ENCODE data around the gene PTP4A2.
"Not testable (repeated sequence)": the region's sequence is repeated elsewhere in the genome, so short reads cannot be mapped to it uniquely, and the experiment has no call there.

PTP4A2 gene

GRCh38 chr1:31923901-31924535 is 14.2 kb downstream of the PTP4A2 start:
- DNase-seq: no peak

GRCh38 chr1:31920956-31921355 is 17.2 kb downstream of the PTP4A2 start:
- DNase-seq: no peak

- DNase-seq: no peak
Measured at GRCh38 chr1:31919591-31919990, 18.6 kb downstream of the PTP4A2 start.

- DNase-seq: no peak
Measured at GRCh38 chr1:31915438-31915837, 22.7 kb downstream of the PTP4A2 start.

- DNase-seq: no peak
Measured at GRCh38 chr1:31913968-31914367, 24.2 kb downstream of the PTP4A2 start.

GRCh38 chr1:31912839-31913239 is 25.3 kb downstream of the PTP4A2 start:
- DNase-seq: no peak

GRCh38 chr1:31911994-31912780 is 26.0 kb downstream of the PTP4A2 start:
- DNase-seq: no peak

- no peak for DNase-seq
Measured at GRCh38 chr1:31910933-31911332, 27.2 kb downstream of the PTP4A2 start.

- no peak for DNase-seq
Measured at GRCh38 chr1:31909691-31910090, 28.5 kb downstream of the PTP4A2 start.

GRCh38 chr1:31906557-31906956 is 31.6 kb downstream of the PTP4A2 start:
- no peak for DNase-seq

GRCh38 chr1:31905681-31906080 is 32.5 kb downstream of the PTP4A2 start:
- DNase-seq: no peak

- DNase-seq: no peak
Measured at GRCh38 chr1:31905093-31905509, 33.1 kb downstream of the PTP4A2 start.

- DNase-seq: no peak
Measured at GRCh38 chr1:31904339-31905092, 33.7 kb downstream of the PTP4A2 start.

- no peak for DNase-seq
Measured at GRCh38 chr1:31902510-31902860, 35.7 kb downstream of the PTP4A2 start.

GRCh38 chr1:31901838-31902509 is 36.2 kb downstream of the PTP4A2 start:
- no peak for DNase-seq

- DNase-seq: no peak
Measured at GRCh38 chr1:31900790-31901189, 37.4 kb downstream of the PTP4A2 start.

GRCh38 chr1:31897526-31898100 is 40.6 kb downstream of the PTP4A2 start:
- DNase-seq: no peak

- not testable (repeated sequence) for DNase-seq
Measured at GRCh38 chr1:31895474-31896198, 42.5 kb downstream of the PTP4A2 start.

GRCh38 chr1:31891280-31891679 is 46.9 kb downstream of the PTP4A2 start:
- DNase-seq: peak; percentile 47

- DNase-seq: no peak
Measured at GRCh38 chr1:31888291-31888690, 49.9 kb downstream of the PTP4A2 start.

GRCh38 chr1:31886866-31887265 is 51.3 kb downstream of the PTP4A2 start:
- no peak for DNase-seq

GRCh38 chr1:31885851-31886250 is 52.3 kb downstream of the PTP4A2 start:
- no peak for DNase-seq
